Activated T-cell treated with anti-CD3 and anti-CD28 coated beads for 48 hours (primary cell): ENCODE measurements around the gene ABCB8.
"Not testable (repeated sequence)": the region's sequence is repeated elsewhere in the genome, so short reads cannot be mapped to it uniquely, and the experiment has no call there.

Experiments
- DNase-seq: peaks from one replicate; pipeline ENCODE4 v3.0.0-alpha.2; 2020; ENCODE audit warnings: low read depth

ABCB8 gene

GRCh38 chr7:151014950-151015349 lies 13.3 kb upstream of the ABCB8 start:
- DNase-seq: no peak

- DNase-seq: no peak
Measured at GRCh38 chr7:151015967-151016366, 12.3 kb upstream of the ABCB8 start.

GRCh38 chr7:151016505-151016904 lies 11.7 kb upstream of the ABCB8 start:
- no peak for DNase-seq

GRCh38 chr7:151016942-151017341 lies 11.3 kb upstream of the ABCB8 start:
- DNase-seq: no peak

- no peak for DNase-seq
Measured at GRCh38 chr7:151017370-151017952, 10.8 kb upstream of the ABCB8 start.

GRCh38 chr7:151017953-151018420 lies 10.3 kb upstream of the ABCB8 start:
- peak; percentile 85 for DNase-seq

- peak; percentile 54 for DNase-seq
Measured at GRCh38 chr7:151018421-151019129, 9.7 kb upstream of the ABCB8 start.

GRCh38 chr7:151019130-151019447 lies 9.2 kb upstream of the ABCB8 start:
- no peak for DNase-seq

GRCh38 chr7:151020231-151020630 lies 8.0 kb upstream of the ABCB8 start:
- DNase-seq: no peak

- no peak for DNase-seq
Measured at GRCh38 chr7:151023232-151023631, 5.0 kb upstream of the ABCB8 start.

GRCh38 chr7:151024435-151025056 lies 3.7 kb upstream of the ABCB8 start, which contains the start of gene ATG9B:
Gene ATG9B, minus strand, starts transcription at chr7:151024494. Its CDS starts 71 bp downstream, at chr7:151024423.
- DNase-seq: no peak

GRCh38 chr7:151025924-151026671 lies 2.2 kb upstream of the ABCB8 start:
- no peak for DNase-seq

GRCh38 chr7:151026771-151027727 lies 1.2 kb upstream of the ABCB8 start:
- not testable (repeated sequence) for DNase-seq

GRCh38 chr7:151027728-151028130 lies 521 bp upstream of the ABCB8 start:
- DNase-seq: not testable (repeated sequence)

GRCh38 chr7:151028948-151029501 lies 775 bp downstream of the ABCB8 start:
- DNase-seq: no peak

- no peak for DNase-seq
Measured at GRCh38 chr7:151031011-151031410, 2.8 kb downstream of the ABCB8 start.

- no peak for DNase-seq
Measured at GRCh38 chr7:151032936-151033863, 5.0 kb downstream of the ABCB8 start.

GRCh38 chr7:151033864-151034249 lies 5.6 kb downstream of the ABCB8 start:
- DNase-seq: no peak

- no peak for DNase-seq
Measured at GRCh38 chr7:151034312-151035025, 6.2 kb downstream of the ABCB8 start.
